Neural cell (in vitro differentiated cells): ENCODE data around the gene ZDHHC8. TPM values are rescaled to one million over a fixed set of nuclear protein-coding genes. Genes with fewer than 3 reads are reported as not detected.

Experiments used
- H2AFZ ChIP-seq: fragments of 200-600, 300-800 bp; sonication (generic), shearing (Covaris generic); 2 replicates; pipeline ENCODE4 v1.6.0; 2014; ENCODE audit warnings: low read depth, mild to moderate bottlenecking, antibody characterized with exemption, low read length, moderate library complexity
- H3F3A ChIP-seq: fragments of 200-600 bp; shearing (Covaris generic); 2 replicates; pipeline ENCODE4 v1.6.1; 2016; ENCODE audit warnings: mild to moderate bottlenecking, moderate library complexity, mixed read lengths, antibody characterized with exemption, low read length; ENCODE audit not compliant: insufficient read depth, poor library complexity, severe bottlenecking
- H3K27ac ChIP-seq: fragments of 200-600, 300-800 bp; sonication (generic), shearing (Covaris generic); 2 replicates; pipeline ENCODE4 v1.5.1; 2014; ENCODE audit warnings: mild to moderate bottlenecking, low read length, moderate library complexity
- H3K27me3 ChIP-seq: fragments of 300-800, 200-600 bp; sonication (generic), shearing (Covaris generic); 2 replicates; pipeline ENCODE4 v1.6.0; 2014; ENCODE audit warnings: mild to moderate bottlenecking, low read depth, low read length, moderate library complexity; ENCODE audit not compliant: insufficient read depth
- H3K36me3 ChIP-seq: fragments of 300-800, 200-600 bp; sonication (generic), shearing (Covaris generic); 2 replicates; pipeline ENCODE4 v1.5.1; 2014; ENCODE audit warnings: mild to moderate bottlenecking, antibody characterized with exemption, low read length, moderate library complexity; ENCODE audit not compliant: insufficient read depth
- H3K4me2 ChIP-seq: fragments of 300-800, 200-600 bp; sonication (generic), shearing (Covaris generic); 2 replicates; pipeline ENCODE4 v1.6.0; 2014; ENCODE audit warnings: mild to moderate bottlenecking, low read length
- H3K4me3 ChIP-seq: fragments of 300-800, 200-600 bp; sonication (generic), shearing (Covaris generic); 2 replicates; pipeline ENCODE4 v1.5.1; 2014; ENCODE audit warnings: mild to moderate bottlenecking, low read length, moderate library complexity
- H3K79me2 ChIP-seq: fragments of 200-600 bp; shearing (Covaris generic); replicated peaks from 2 replicates; pipeline ENCODE4 v1.6.0; 2014; ENCODE audit warnings: mild to moderate bottlenecking, low read length, moderate library complexity; ENCODE audit not compliant: insufficient read depth
- H3K9ac ChIP-seq: fragments of 300-800, 200-600 bp; sonication (generic), shearing (Covaris generic); 2 replicates; pipeline ENCODE4 v1.6.1; 2016; ENCODE audit warnings: mild to moderate bottlenecking, low read length, mixed read lengths
- H3K9me2 ChIP-seq: fragments of 200-600 bp; shearing (Covaris generic); 2 replicates; pipeline ENCODE4 v1.6.1; 2016; ENCODE audit warnings: mild to moderate bottlenecking, low read length, mixed read lengths; ENCODE audit not compliant: insufficient read depth
- H3K9me3 ChIP-seq: fragments of 200-600, 300-800 bp; sonication (generic), shearing (Covaris generic); 2 replicates; pipeline ENCODE4 v1.6.1; 2016; ENCODE audit warnings: mild to moderate bottlenecking, mixed run types, low read length, moderate library complexity, mixed read lengths
- H4K20me1 ChIP-seq: fragments of 200-600 bp; shearing (Covaris generic); 2 replicates; pipeline ENCODE4 v1.6.1; 2016; ENCODE audit warnings: mild to moderate bottlenecking, mixed run types; ENCODE audit not compliant: insufficient read depth
- EP300 ChIP-seq: fragments of 450-650 bp; conservative IDR thresholded peaks from 2 replicates; pipeline ENCODE4 v1.6.1; 2014; ENCODE audit warnings: antibody characterized with exemption, mild to moderate bottlenecking, moderate library complexity; ENCODE audit not compliant: poor library complexity, severe bottlenecking
- EZH2 ChIP-seq: fragments of 200-600, 300-800 bp; shearing (Covaris generic), sonication (generic); IDR thresholded peaks from 2 replicates; pipeline ENCODE4 v1.6.1; 2014; ENCODE audit warnings: antibody characterized with exemption, low read length, borderline replicate concordance, mild to moderate bottlenecking; ENCODE audit not compliant: insufficient read depth, poor library complexity, severe bottlenecking
- MXI1 ChIP-seq: fragments of 450-650 bp; conservative IDR thresholded peaks from 2 replicates; pipeline ENCODE4 v1.6.1; 2014; ENCODE audit warnings: antibody characterized with exemption, mild to moderate bottlenecking; ENCODE audit not compliant: poor library complexity, severe bottlenecking
- POLR2AphosphoS5 ChIP-seq: IDR thresholded peaks from 2 replicates; pipeline ENCODE4 v1.6.1; 2012
- RAD21 ChIP-seq: fragments of 450-650 bp; conservative IDR thresholded peaks from 2 replicates; pipeline ENCODE4 v1.6.1; 2014; ENCODE audit warnings: antibody characterized with exemption, mild to moderate bottlenecking, moderate library complexity
- SMC3 ChIP-seq: fragments of 450-650 bp; conservative IDR thresholded peaks from 2 replicates; pipeline ENCODE4 v1.6.1; 2014; ENCODE audit warnings: antibody characterized with exemption, mild to moderate bottlenecking, moderate library complexity; ENCODE audit not compliant: poor library complexity
- TAF1 ChIP-seq: IDR thresholded peaks from 2 replicates; pipeline ENCODE4 v1.6.1; 2012; ENCODE audit warnings: low read depth
- polyA plus RNA-seq: library from polyadenylated mRNA; depleted of rRNA; stranded (reverse); fragments of >200 nt; gene quantifications from 2 replicates; pipeline ENCODE4 v1.2.3, GENCODE V29; 2014
- TF ChIP-seq, protein P1 (sequence below): IDR thresholded peaks from 2 replicates; pipeline ENCODE4 v1.6.1; 2012; ENCODE audit warnings: borderline replicate concordance
- TF ChIP-seq, protein P2 (sequence below): fragments of 450-650 bp; IDR thresholded peaks from 2 replicates; pipeline ENCODE4 v1.5.1; 2014; ENCODE audit warnings: antibody characterized with exemption, mild to moderate bottlenecking, moderate library complexity; ENCODE audit not compliant: poor library complexity, severe bottlenecking

The ZDHHC8 gene
- polyA plus RNA-seq, 1 donor from 2014 or later: 4.5 TPM

DNA sequence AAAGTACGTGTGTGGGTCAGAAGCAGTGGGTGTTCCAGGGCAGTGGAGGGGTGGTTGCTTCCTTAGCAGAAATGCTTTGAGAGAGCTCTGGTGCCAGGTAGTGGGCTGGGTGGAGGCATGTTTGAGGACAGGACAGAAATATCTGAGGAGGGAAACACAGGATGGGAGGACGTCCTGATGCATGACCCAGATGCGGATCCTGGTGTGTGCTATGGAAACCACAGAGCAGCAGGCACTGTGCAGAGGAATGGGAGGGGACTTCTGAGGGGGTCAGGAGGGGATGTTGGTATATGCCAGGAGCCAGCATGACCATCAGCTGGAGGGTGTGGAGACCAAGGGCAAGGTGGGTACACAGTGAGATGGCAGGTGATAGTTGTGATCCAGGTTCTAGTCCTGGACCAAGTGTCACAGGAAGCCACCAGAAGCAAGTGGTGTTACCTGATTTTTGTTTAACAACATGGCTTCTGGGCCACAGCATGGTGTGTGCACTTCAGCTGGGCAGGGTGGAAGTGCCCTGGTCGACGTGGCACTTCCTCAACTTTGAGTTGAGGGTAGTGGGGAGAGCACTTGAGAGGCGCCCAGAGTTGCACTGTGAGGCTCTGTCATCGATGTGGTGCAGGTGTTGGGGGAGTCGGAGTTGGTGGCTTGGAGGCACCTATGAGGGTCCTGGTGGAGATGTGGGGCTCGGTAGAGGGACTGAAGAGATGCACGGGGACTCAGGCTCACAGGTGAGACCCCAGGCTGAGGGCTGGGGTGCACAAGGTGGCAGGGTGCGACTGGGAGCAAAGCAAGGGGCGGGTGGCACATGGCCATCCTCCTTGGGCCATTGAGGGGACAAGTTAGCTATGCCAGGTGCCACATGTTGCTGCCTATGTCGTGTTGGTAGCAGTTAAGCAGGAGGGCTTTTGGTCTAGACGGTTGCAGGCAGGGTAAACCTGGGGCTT lies 44.0 kb upstream of the ZDHHC8 start:
- H3K27me3 ChIP-seq: no peaks in the 10 kb centered on the region
- H3K36me3 ChIP-seq: peaks cover 3% of the 10 kb centered on the region
- H3K9me3 ChIP-seq: no peaks in the 10 kb centered on the region
- TF ChIP-seq POLR2AphosphoS5 (no peak), SMC3 (no peak), EP300 (no peak), MXI1 (no peak), RAD21 (no peak), TAF1 (no peak), EZH2 (no peak)
- TF ChIP-seq, protein P1, sequence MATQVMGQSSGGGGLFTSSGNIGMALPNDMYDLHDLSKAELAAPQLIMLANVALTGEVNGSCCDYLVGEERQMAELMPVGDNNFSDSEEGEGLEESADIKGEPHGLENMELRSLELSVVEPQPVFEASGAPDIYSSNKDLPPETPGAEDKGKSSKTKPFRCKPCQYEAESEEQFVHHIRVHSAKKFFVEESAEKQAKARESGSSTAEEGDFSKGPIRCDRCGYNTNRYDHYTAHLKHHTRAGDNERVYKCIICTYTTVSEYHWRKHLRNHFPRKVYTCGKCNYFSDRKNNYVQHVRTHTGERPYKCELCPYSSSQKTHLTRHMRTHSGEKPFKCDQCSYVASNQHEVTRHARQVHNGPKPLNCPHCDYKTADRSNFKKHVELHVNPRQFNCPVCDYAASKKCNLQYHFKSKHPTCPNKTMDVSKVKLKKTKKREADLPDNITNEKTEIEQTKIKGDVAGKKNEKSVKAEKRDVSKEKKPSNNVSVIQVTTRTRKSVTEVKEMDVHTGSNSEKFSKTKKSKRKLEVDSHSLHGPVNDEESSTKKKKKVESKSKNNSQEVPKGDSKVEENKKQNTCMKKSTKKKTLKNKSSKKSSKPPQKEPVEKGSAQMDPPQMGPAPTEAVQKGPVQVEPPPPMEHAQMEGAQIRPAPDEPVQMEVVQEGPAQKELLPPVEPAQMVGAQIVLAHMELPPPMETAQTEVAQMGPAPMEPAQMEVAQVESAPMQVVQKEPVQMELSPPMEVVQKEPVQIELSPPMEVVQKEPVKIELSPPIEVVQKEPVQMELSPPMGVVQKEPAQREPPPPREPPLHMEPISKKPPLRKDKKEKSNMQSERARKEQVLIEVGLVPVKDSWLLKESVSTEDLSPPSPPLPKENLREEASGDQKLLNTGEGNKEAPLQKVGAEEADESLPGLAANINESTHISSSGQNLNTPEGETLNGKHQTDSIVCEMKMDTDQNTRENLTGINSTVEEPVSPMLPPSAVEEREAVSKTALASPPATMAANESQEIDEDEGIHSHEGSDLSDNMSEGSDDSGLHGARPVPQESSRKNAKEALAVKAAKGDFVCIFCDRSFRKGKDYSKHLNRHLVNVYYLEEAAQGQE: no peak
- TF ChIP-seq, protein P2, sequence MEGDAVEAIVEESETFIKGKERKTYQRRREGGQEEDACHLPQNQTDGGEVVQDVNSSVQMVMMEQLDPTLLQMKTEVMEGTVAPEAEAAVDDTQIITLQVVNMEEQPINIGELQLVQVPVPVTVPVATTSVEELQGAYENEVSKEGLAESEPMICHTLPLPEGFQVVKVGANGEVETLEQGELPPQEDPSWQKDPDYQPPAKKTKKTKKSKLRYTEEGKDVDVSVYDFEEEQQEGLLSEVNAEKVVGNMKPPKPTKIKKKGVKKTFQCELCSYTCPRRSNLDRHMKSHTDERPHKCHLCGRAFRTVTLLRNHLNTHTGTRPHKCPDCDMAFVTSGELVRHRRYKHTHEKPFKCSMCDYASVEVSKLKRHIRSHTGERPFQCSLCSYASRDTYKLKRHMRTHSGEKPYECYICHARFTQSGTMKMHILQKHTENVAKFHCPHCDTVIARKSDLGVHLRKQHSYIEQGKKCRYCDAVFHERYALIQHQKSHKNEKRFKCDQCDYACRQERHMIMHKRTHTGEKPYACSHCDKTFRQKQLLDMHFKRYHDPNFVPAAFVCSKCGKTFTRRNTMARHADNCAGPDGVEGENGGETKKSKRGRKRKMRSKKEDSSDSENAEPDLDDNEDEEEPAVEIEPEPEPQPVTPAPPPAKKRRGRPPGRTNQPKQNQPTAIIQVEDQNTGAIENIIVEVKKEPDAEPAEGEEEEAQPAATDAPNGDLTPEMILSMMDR: no peak
- no peak overlapping the region for H3K4me2 ChIP-seq
- H4K20me1 ChIP-seq: peaks cover 23% of the 10 kb centered on the region
- no peak overlapping the region for H3K9ac ChIP-seq
- H2AFZ ChIP-seq: no peak overlapping the region
- H3K79me2 ChIP-seq: peaks cover 38% of the 10 kb centered on the region
- H3F3A ChIP-seq: no peaks in the 10 kb centered on the region
- no peak overlapping the region for H3K4me3 ChIP-seq
- no peak overlapping the region for H3K27ac ChIP-seq
- H3K9me2 ChIP-seq: no peaks in the 10 kb centered on the region

DNA sequence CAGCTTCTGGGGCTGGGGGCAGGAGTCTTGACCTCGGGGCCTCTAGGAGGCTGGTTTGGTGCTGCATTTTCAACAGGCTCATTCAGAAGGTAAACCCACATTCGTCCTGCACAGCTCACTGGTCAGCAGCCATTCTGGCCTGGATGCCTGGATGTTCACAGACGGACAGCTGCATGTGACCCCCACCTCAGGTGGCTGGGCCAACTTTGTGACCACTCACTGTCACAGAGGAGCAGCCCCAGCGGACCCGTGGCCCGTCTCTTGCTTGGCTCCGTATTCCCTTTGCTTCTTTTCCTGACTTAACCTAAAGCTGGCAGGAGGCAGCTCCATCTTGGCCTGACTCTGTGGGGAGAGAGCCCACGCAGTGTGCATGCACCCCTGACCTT lies 43.3 kb upstream of the ZDHHC8 start:
- H3K9me2 ChIP-seq: no peaks in the 10 kb centered on the region
- no peak overlapping the region for H2AFZ ChIP-seq
- H3K27me3 ChIP-seq: no peaks in the 10 kb centered on the region
- H4K20me1 ChIP-seq: peaks cover 23% of the 10 kb centered on the region
- TF ChIP-seq, protein P1: no peak
- TF ChIP-seq EZH2: no peak
- TF ChIP-seq, protein P2: no peak
- TF ChIP-seq EP300: no peak
- TF ChIP-seq MXI1: no peak
- TF ChIP-seq TAF1: no peak
- no peaks in the 10 kb centered on the region for H3F3A ChIP-seq
- no peak overlapping the region for H3K4me2 ChIP-seq
- H3K27ac ChIP-seq: no peak overlapping the region
- H3K36me3 ChIP-seq: peaks cover 3% of the 10 kb centered on the region
- no peaks in the 10 kb centered on the region for H3K9me3 ChIP-seq
- H3K9ac ChIP-seq: no peak overlapping the region
- peaks cover 32% of the 10 kb centered on the region for H3K79me2 ChIP-seq
- no peak overlapping the region for H3K4me3 ChIP-seq
